Naive thymus-derived CD8-positive, alpha-beta T cell (primary cell): ENCODE measurements around the gene ELP5. TPM values are rescaled to one million over a fixed set of nuclear protein-coding genes. Genes with fewer than 3 reads are reported as not detected.
A peak's percentile ranks its signal among the peaks of the same experiment; 100 is the strongest.

Source experiments
- ATAC-seq, 2 donors: fragments of 150-1000 bp; cut with Tn5 transposase in 1 of 2; sonication (Bioruptor Pico), chemical (Tn5 transposase) in 1 of 2; 1 replicate in 1 of 2; 2 replicates in 1 of 2; pipeline ENCODE4 v1.10.0; 2021; ENCODE audit warnings: mild to moderate bottlenecking in 2 of 2, moderate library complexity in 2 of 2
- POLR2A ChIA-PET: fragments of 350-600 bp; sonication (Branson Sonifier 250); formaldehyde crosslinking; loops from one replicate; lab custom pipeline; 2021; ENCODE audit warnings: antibody characterized with exemption; lab: Charles Lee
- DNase-seq, 10 donors: peaks; one replicate each; pipeline versions ENCODE4 v3.0.0 to v3.0.0-alpha.2; 2020 to 2022
- H3K27ac Mint-ChIP-seq, 10 donors: one replicate each; pipeline ENCODE4 v1.8.0; 2020 to 2022; ENCODE audit warnings: mild to moderate bottlenecking in 10 of 10, mixed read lengths in 10 of 10, moderate library complexity in 4 of 10, inconsistent platforms in 1 of 10
- H3K27me3 Mint-ChIP-seq, 5 donors: one replicate each; pipeline ENCODE4 v1.8.0; 2021 to 2022; ENCODE audit warnings: mixed read lengths in 5 of 5
- H3K36me3 Mint-ChIP-seq, 3 donors: one replicate each; pipeline ENCODE4 v1.8.0; 2020 to 2022; ENCODE audit warnings: mixed read lengths in 3 of 3, mild to moderate bottlenecking in 2 of 3, inconsistent platforms in 1 of 3
- H3K4me1 Mint-ChIP-seq, 4 donors: one replicate each; pipeline ENCODE4 v1.8.0; 2021 to 2022; ENCODE audit warnings: mixed read lengths in 4 of 4
- H3K4me3 Mint-ChIP-seq, 10 donors: one replicate each; pipeline ENCODE4 v1.8.0; 2020 to 2022; ENCODE audit warnings: mild to moderate bottlenecking in 10 of 10, mixed read lengths in 10 of 10, moderate library complexity in 6 of 10, inconsistent platforms in 1 of 10
- H3K9me3 Mint-ChIP-seq, 9 donors: one replicate each; pipeline ENCODE4 v1.8.0; 2020 to 2022; ENCODE audit warnings: mixed read lengths in 9 of 9, mild to moderate bottlenecking in 3 of 9, inconsistent platforms in 1 of 9, moderate library complexity in 1 of 9
- microRNA-seq: library from miRNA; unstranded; fragments of <30 nt; microRNA quantifications from one replicate; pipeline ENCODE4 v1.2.0, GENCODE V29; 2022; ENCODE audit warnings: borderline microRNAs expressed
- polyA plus RNA-seq, 3 donors: library from polyadenylated mRNA; unstranded; fragments of 300-500 nt; fragmentation: Illumina TruSeq; gene quantifications; one replicate each; pipeline ENCODE4 v1.2.3, GENCODE V29; 2021
- total RNA-seq, 8 experiments: library from RNA in 2 of 8; stranded (reverse) in 2 of 8; gene quantifications; one replicate each; pipeline ENCODE4 v1.2.3 and lab custom pipeline; 2021 to 2026

ELP5 gene
- total and polyA plus RNA-seq, 5 experiments from 2014 or later = 35.1 to 94.0 (median 55.5) TPM

GRCh38 chr17:7308625-7309433 is 56.8 kb downstream of the ELP5 start:
- POLR2A ChIA-PET = interaction anchor here (0.6 to 14.2 kb wide), 23 partner anchors 9 to 377 kb away, joined by 3 to 168 read pairs (median 4); partner anchors contain the start of genes ACAP1, NEURL4, PHF23 and PLSCR3
- ATAC-seq = peak; percentile 26 to 40
- H3K36me3 Mint-ChIP-seq = peaks cover 17 to 54% (median 27%) of the 10 kb centered on the region in 3 donors

More at GRCh38 chr17:7308625-7309433, 56.8 kb downstream of the ELP5 start:
- Mint-ChIP-seq H3K9me3 (no peaks in the 10 kb centered on the region), H3K27me3 (peaks cover 0 to 4% (median 0%) of the 10 kb centered on the region in 5 donors), H3K27ac (peak overlapping the region; percentile 95 to 100 (median 99)), H3K4me3 (peak overlapping the region; percentile 90 to 99 (median 96)), H3K4me1 (peaks cover 26 to 57% (median 54%) of the 10 kb centered on the region in 4 donors)
- peak; percentile 64 to 95 (median 90) for DNase-seq

Small RNA genes within 50 kb of the gene (microRNA-seq; reads per million reads assigned to microRNA genes)
- gene MIR324 = 735 reads per million, percentile 82 among the genes with 10 or more reads in this experiment

Other genes starting within 250 kb of the ELP5 start
Only the 30 nearest of the 35 such genes appear.
- 10 to 100 TPM; 11.5 to 14.7 TPM for gene SLC16A13, start 216.2 kb upstream of the ELP5 start, total RNA-seq
- 1 to 10 TPM in 1 of 3 donors, under 1 TPM in 2; 0.93 to 1.2 (median 0.97) TPM for gene SLC16A13, start 216.2 kb upstream of the ELP5 start, polyA plus RNA-seq
- gene SLC16A11, start 208.1 kb upstream of the ELP5 start, total RNA-seq = 1 to 10 TPM; 2.8 to 3.5 TPM
- 1 to 10 TPM; 2.0 to 2.2 (median 2.0) TPM for gene SLC16A11, start 208.1 kb upstream of the ELP5 start, polyA plus RNA-seq
- under 1 TPM; 0.49 to 0.93 TPM for gene CLEC10A, start 172.0 kb upstream of the ELP5 start, total RNA-seq
- gene CLEC10A, start 172.0 kb upstream of the ELP5 start, polyA plus RNA-seq = under 1 TPM in 1 of 3 donors, not detected in 2; 0.13 TPM
- gene ASGR2, start 137.4 kb upstream of the ELP5 start, total RNA-seq = not detected
- gene ASGR2, start 137.4 kb upstream of the ELP5 start, polyA plus RNA-seq = not detected
- gene ASGR1, start 72.8 kb upstream of the ELP5 start, total RNA-seq = under 1 TPM; 0.58 to 0.68 TPM
- gene ASGR1, start 72.8 kb upstream of the ELP5 start, polyA plus RNA-seq = under 1 TPM in 1 of 3 donors, not detected in 2; 0.23 TPM
- gene DLG4, start 32.4 kb upstream of the ELP5 start, total RNA-seq = 10 to 100 TPM in 1 of 2 experiments, 1 to 10 TPM in 1; 8.4 to 10.2 TPM
- under 1 TPM; 0.24 to 0.62 (median 0.33) TPM for gene DLG4, start 32.4 kb upstream of the ELP5 start, polyA plus RNA-seq
- gene ACADVL, start 32.3 kb upstream of the ELP5 start, total RNA-seq = 100 to 1,000 TPM; 402 TPM
- 10 to 100 TPM; 78.8 to 91.2 (median 85.2) TPM for gene ACADVL, start 32.3 kb upstream of the ELP5 start, polyA plus RNA-seq
- 10 to 100 TPM; 80.7 to 81.5 TPM for gene DVL2, start 17.7 kb upstream of the ELP5 start, total RNA-seq
- 10 to 100 TPM; 19.3 to 26.5 (median 19.3) TPM for gene DVL2, start 17.7 kb upstream of the ELP5 start, polyA plus RNA-seq
- 10 to 100 TPM; 49.9 to 53.9 TPM for gene PHF23, start 12.8 kb upstream of the ELP5 start, total RNA-seq
- 10 to 100 TPM; 18.1 to 35.7 (median 22.2) TPM for gene PHF23, start 12.8 kb upstream of the ELP5 start, polyA plus RNA-seq
- gene GABARAP, start 9.8 kb upstream of the ELP5 start, total RNA-seq = 100 to 1,000 TPM; 268 to 280 TPM
- 100 to 1,000 TPM; 799 to 964 (median 817) TPM for gene GABARAP, start 9.8 kb upstream of the ELP5 start, polyA plus RNA-seq
- gene CTDNEP1, start 481 bp upstream of the ELP5 start, total RNA-seq = 100 to 1,000 TPM; 138 to 142 TPM
- 10 to 100 TPM; 33.6 to 42.3 (median 39.7) TPM for gene CTDNEP1, start 481 bp upstream of the ELP5 start, polyA plus RNA-seq
- gene CLDN7, start 10.3 kb downstream of the ELP5 start, total RNA-seq = 1 to 10 TPM; 4.2 to 7.4 TPM
- 1 to 10 TPM; 5.7 to 8.6 (median 7.1) TPM for gene CLDN7, start 10.3 kb downstream of the ELP5 start, polyA plus RNA-seq
- not detected for gene SLC2A4, start 29.5 kb downstream of the ELP5 start, total RNA-seq
- gene SLC2A4, start 29.5 kb downstream of the ELP5 start, polyA plus RNA-seq = not detected
- gene YBX2, start 42.4 kb downstream of the ELP5 start, total RNA-seq = 1 to 10 TPM in 1 of 2 experiments, under 1 TPM in 1; 0.66 to 1.2 TPM
- not detected for gene YBX2, start 42.4 kb downstream of the ELP5 start, polyA plus RNA-seq
- 100 to 1,000 TPM; 308 to 327 TPM for gene EIF5A, start 55.4 kb downstream of the ELP5 start, total RNA-seq
- 100 to 1,000 TPM; 209 to 690 (median 643) TPM for gene EIF5A, start 55.4 kb downstream of the ELP5 start, polyA plus RNA-seq
- 100 to 1,000 TPM; 146 to 147 TPM for gene GPS2, start 63.1 kb downstream of the ELP5 start, total RNA-seq
- 100 to 1,000 TPM in 1 of 3 donors, 10 to 100 TPM in 2; 75.7 to 107 (median 98.6) TPM for gene GPS2, start 63.1 kb downstream of the ELP5 start, polyA plus RNA-seq
- gene NEURL4, start 77.1 kb downstream of the ELP5 start, total RNA-seq = 10 to 100 TPM; 74.7 to 82.7 TPM
- 1 to 10 TPM in 2 of 3 donors, under 1 TPM in 1; 0.90 to 2.7 (median 1.1) TPM for gene NEURL4, start 77.1 kb downstream of the ELP5 start, polyA plus RNA-seq
- 100 to 1,000 TPM; 450 to 466 TPM for gene ACAP1, start 84.3 kb downstream of the ELP5 start, total RNA-seq
- gene ACAP1, start 84.3 kb downstream of the ELP5 start, polyA plus RNA-seq = 100 to 1,000 TPM; 246 to 295 (median 283) TPM
- gene KCTD11, start 99.9 kb downstream of the ELP5 start, total RNA-seq = 1 to 10 TPM; 4.6 to 5.0 TPM
- 1 to 10 TPM; 1.2 to 1.6 (median 1.3) TPM for gene KCTD11, start 99.9 kb downstream of the ELP5 start, polyA plus RNA-seq
- not detected for gene TMEM95, start 102.9 kb downstream of the ELP5 start, total RNA-seq
- not detected for gene TMEM95, start 102.9 kb downstream of the ELP5 start, polyA plus RNA-seq
- 10 to 100 TPM; 20.8 to 23.1 TPM for gene TNK1, start 128.9 kb downstream of the ELP5 start, total RNA-seq
- gene TNK1, start 128.9 kb downstream of the ELP5 start, polyA plus RNA-seq = 1 to 10 TPM; 5.8 to 8.5 (median 7.6) TPM
- 10 to 100 TPM; 75.8 to 79.4 TPM for gene PLSCR3, start 142.3 kb downstream of the ELP5 start, total RNA-seq
- gene PLSCR3, start 142.3 kb downstream of the ELP5 start, polyA plus RNA-seq = 100 to 1,000 TPM in 2 of 3 donors, 10 to 100 TPM in 1; 90.5 to 152 (median 125) TPM
- 10 to 100 TPM; 45.4 to 50.9 TPM for gene TMEM256, start 151.9 kb downstream of the ELP5 start, total RNA-seq
- gene TMEM256, start 151.9 kb downstream of the ELP5 start, polyA plus RNA-seq = 10 to 100 TPM; 62.6 to 96.5 (median 81.4) TPM
- 10 to 100 TPM; 12.3 to 14.7 TPM for gene NLGN2, start 155.6 kb downstream of the ELP5 start, total RNA-seq
- gene NLGN2, start 155.6 kb downstream of the ELP5 start, polyA plus RNA-seq = under 1 TPM; 0.03 to 0.23 (median 0.08) TPM
- not detected for gene SPEM1, start 168.1 kb downstream of the ELP5 start, total RNA-seq
- not detected for gene SPEM1, start 168.1 kb downstream of the ELP5 start, polyA plus RNA-seq
- gene SPEM2, start 173.4 kb downstream of the ELP5 start, total RNA-seq = not detected
- gene SPEM2, start 173.4 kb downstream of the ELP5 start, polyA plus RNA-seq = not detected
- not detected for gene SPEM3, start 176.6 kb downstream of the ELP5 start, total RNA-seq
- not detected for gene SPEM3, start 176.6 kb downstream of the ELP5 start, polyA plus RNA-seq
- 10 to 100 TPM; 12.2 to 12.8 TPM for gene TMEM102, start 183.2 kb downstream of the ELP5 start, total RNA-seq
- gene TMEM102, start 183.2 kb downstream of the ELP5 start, polyA plus RNA-seq = 10 to 100 TPM in 2 of 3 donors, 1 to 10 TPM in 1; 9.8 to 19.1 (median 12.1) TPM
- gene FGF11, start 187.3 kb downstream of the ELP5 start, total RNA-seq = 1 to 10 TPM; 2.4 to 3.0 TPM
- gene FGF11, start 187.3 kb downstream of the ELP5 start, polyA plus RNA-seq = under 1 TPM; 0.10 to 0.32 (median 0.22) TPM
- gene CHRNB1, start 192.8 kb downstream of the ELP5 start, total RNA-seq = 1 to 10 TPM; 5.4 to 7.3 TPM
- gene CHRNB1, start 192.8 kb downstream of the ELP5 start, polyA plus RNA-seq = 10 to 100 TPM; 18.1 to 24.5 (median 24.3) TPM